ENCODE data around the gene LIFR. TPM values are rescaled to one million over a fixed set of nuclear protein-coding genes. Genes with fewer than 3 reads are reported as not detected.
A peak's percentile ranks its signal among the peaks of the same experiment; 100 is the strongest.

LIFR gene
- total RNA-seq, 1 experiment from 2014 or later: 3.7 TPM

- no peaks in the 10 kb centered on the region for H3K9me3 Mint-ChIP-seq (ENCODE audit: unreplicated experiment)
- no TSS peak for BruUV-seq (replicated peaks)
- POLR2A ChIA-PET: no interaction called here
- intact Hi-C loops (cut with micrococcal nuclease): no loop called here
- no peak for TF ChIP-seq CTCF (IDR thresholded peaks at IDR 0.05; ENCODE audit: unreplicated experiment)
- no peak overlapping the region for H3K4me3 Mint-ChIP-seq (ENCODE audit: unreplicated experiment)
- no peaks in the 10 kb centered on the region for H3K27me3 Mint-ChIP-seq (ENCODE audit: insufficient read depth, unreplicated experiment)
- H3K36me3 Mint-ChIP-seq (ENCODE audit: insufficient read depth, unreplicated experiment): peaks cover 4% of the 10 kb centered on the region
- no peak overlapping the region for H3K27ac Mint-ChIP-seq (ENCODE audit: low read depth, unreplicated experiment)
- no peak for DNase-seq (ENCODE audit: unreplicated experiment)
- CTCF ChIA-PET: interaction anchor here (0.7 kb wide), 1 partner anchor 33 kb away, joined by 3 read pairs; no protein-coding TSS in a partner anchor
- peaks cover 6% of the 10 kb centered on the region for H3K4me1 Mint-ChIP-seq (ENCODE audit: insufficient read depth, unreplicated experiment)
These were observed 55.7 kb downstream of the LIFR start for GRCh38 chr5:38500573-38501260.

- no peaks in the 10 kb centered on the region for H3K27me3 Mint-ChIP-seq (ENCODE audit: insufficient read depth, unreplicated experiment)
- BruUV-seq (replicated peaks): no TSS peak
- CTCF ChIA-PET: interaction anchor here (0.8 to 1.2 kb wide), 2 partner anchors 11 to 650 kb away, joined by 3 read pairs; no protein-coding TSS in a partner anchor
These were observed 58.5 kb downstream of the LIFR start for GRCh38 chr5:38497946-38498345.

GRCh38 chr5:38494763-38495162, 61.7 kb downstream of the LIFR start:
- H3K36me3 Mint-ChIP-seq (ENCODE audit: insufficient read depth, unreplicated experiment): peaks cover 23% of the 10 kb centered on the region
- ChIA-PET CTCF (interaction anchor here (0.7 to 1.4 kb wide), 2 partner anchors 21 to 53 kb away, joined by 3 to 5 read pairs; no protein-coding TSS in a partner anchor), POLR2A (interaction anchor here (0.6 kb wide), 1 partner anchor 13 kb away, joined by 3 read pairs; no protein-coding TSS in a partner anchor)
- intact Hi-C loops (cut with micrococcal nuclease): no loop called here
- H3K27ac Mint-ChIP-seq (ENCODE audit: low read depth, unreplicated experiment): no peak overlapping the region
- H3K27me3 Mint-ChIP-seq (ENCODE audit: insufficient read depth, unreplicated experiment): no peaks in the 10 kb centered on the region
- no peak for DNase-seq (ENCODE audit: unreplicated experiment)
- no peak overlapping the region for H3K4me3 Mint-ChIP-seq (ENCODE audit: unreplicated experiment)
- H3K9me3 Mint-ChIP-seq (ENCODE audit: unreplicated experiment): no peaks in the 10 kb centered on the region
- H3K4me1 Mint-ChIP-seq (ENCODE audit: insufficient read depth, unreplicated experiment): no peaks in the 10 kb centered on the region
- BruUV-seq (replicated peaks): no TSS peak
- no peak for TF ChIP-seq CTCF (IDR thresholded peaks at IDR 0.05; ENCODE audit: unreplicated experiment)

More at GRCh38 chr5:38497946-38498345, 58.5 kb downstream of the LIFR start:
- Mint-ChIP-seq H3K27ac (ENCODE audit: low read depth, unreplicated experiment) (no peak overlapping the region), H3K4me3 (ENCODE audit: unreplicated experiment) (no peak overlapping the region), H3K36me3 (ENCODE audit: insufficient read depth, unreplicated experiment) (peaks cover 23% of the 10 kb centered on the region), H3K9me3 (ENCODE audit: unreplicated experiment) (no peaks in the 10 kb centered on the region), H3K4me1 (ENCODE audit: insufficient read depth, unreplicated experiment) (peaks cover 6% of the 10 kb centered on the region)
- no peak for TF ChIP-seq CTCF (IDR thresholded peaks at IDR 0.05; ENCODE audit: unreplicated experiment)
- intact Hi-C loops (cut with micrococcal nuclease): no loop called here
- POLR2A ChIA-PET: no interaction called here
- peak; percentile 14 for DNase-seq (ENCODE audit: unreplicated experiment)

- no peaks in the 10 kb centered on the region for H3K27me3 Mint-ChIP-seq (ENCODE audit: insufficient read depth, unreplicated experiment)
- intact Hi-C loops (cut with micrococcal nuclease): no loop called here
- peaks cover 23% of the 10 kb centered on the region for H3K36me3 Mint-ChIP-seq (ENCODE audit: insufficient read depth, unreplicated experiment)
- H3K4me3 Mint-ChIP-seq (ENCODE audit: unreplicated experiment): no peak overlapping the region
- no peak for TF ChIP-seq CTCF (IDR thresholded peaks at IDR 0.05; ENCODE audit: unreplicated experiment)
- ChIA-PET POLR2A (interaction anchor here (0.6 kb wide), 1 partner anchor 14 kb away, joined by 3 read pairs; no protein-coding TSS in a partner anchor), CTCF (no interaction called here)
- no TSS peak for BruUV-seq (replicated peaks)
- no peaks in the 10 kb centered on the region for H3K4me1 Mint-ChIP-seq (ENCODE audit: insufficient read depth, unreplicated experiment)
- no peaks in the 10 kb centered on the region for H3K9me3 Mint-ChIP-seq (ENCODE audit: unreplicated experiment)
- no peak for DNase-seq (ENCODE audit: unreplicated experiment)
- H3K27ac Mint-ChIP-seq (ENCODE audit: low read depth, unreplicated experiment): peak overlapping the region; percentile 13
These were observed 62.3 kb downstream of the LIFR start for GRCh38 chr5:38494175-38494574.

Data from MCF 10A (cell line).